ENCODE results near the gene CEACAM19. TPM values are rescaled to one million over a fixed set of nuclear protein-coding genes. Genes with fewer than 3 reads are reported as not detected.

Gene CEACAM19
- total and polyA plus RNA-seq, 9 of the 15 experiments (the other 6 are each of a cell fraction or from before 2014, with no cell fraction given), result 0.15 to 0.30 (median 0.23) TPM; not detected in 5

- TF ChIP-seq PBX2 (CRISPR knock-in tag; IDR thresholded peaks at IDR 0.05; ENCODE audit: low read depth) (no peak), PBX2 (tag; conservative IDR thresholded peaks at IDR 0.05; ENCODE audit: low read depth) (no peak), MECOM (CRISPR knock-in tag; IDR thresholded peaks at IDR 0.05) (no peak), YBX1 (IDR thresholded peaks at IDR 0.05) (no peak), SIX5 (IDR thresholded peaks at IDR 0.05; ENCODE audit: borderline replicate concordance in 1 of 2, insufficient read depth in 1 of 2, low read depth in 1 of 2, low read length in 2 of 2) (no peak), SOX6 (IDR thresholded peaks at IDR 0.05) (no peak), NR4A1 (CRISPR knock-in tag; IDR thresholded peaks at IDR 0.05) (no peak), NR4A1 (tag; IDR thresholded peaks at IDR 0.05) (no peak), TAF9B (IDR thresholded peaks at IDR 0.05; ENCODE audit: partially characterized antibody) (no peak), CTBP1 (IDR thresholded peaks at IDR 0.05; ENCODE audit: borderline replicate concordance) (peak; percentile 37; the same call in 1 of the 2 replicates), IFI16 (CRISPR knock-in tag; IDR thresholded peaks at IDR 0.05) (no peak), HDAC6 (IDR thresholded peaks at IDR 0.05; ENCODE audit: low read depth, low read length) (no peak), RBBP5 (IDR thresholded peaks at IDR 0.05; ENCODE audit: borderline replicate concordance, insufficient read depth, low read length, poor library complexity, severe bottlenecking) (peak; percentile 43), CXXC5 (CRISPR knock-in tag; IDR thresholded peaks at IDR 0.05) (0 out of 2 replicates have a peak, but pooled peaks have one; percentile 34)
- TF ChIP-seq, protein P1, sequence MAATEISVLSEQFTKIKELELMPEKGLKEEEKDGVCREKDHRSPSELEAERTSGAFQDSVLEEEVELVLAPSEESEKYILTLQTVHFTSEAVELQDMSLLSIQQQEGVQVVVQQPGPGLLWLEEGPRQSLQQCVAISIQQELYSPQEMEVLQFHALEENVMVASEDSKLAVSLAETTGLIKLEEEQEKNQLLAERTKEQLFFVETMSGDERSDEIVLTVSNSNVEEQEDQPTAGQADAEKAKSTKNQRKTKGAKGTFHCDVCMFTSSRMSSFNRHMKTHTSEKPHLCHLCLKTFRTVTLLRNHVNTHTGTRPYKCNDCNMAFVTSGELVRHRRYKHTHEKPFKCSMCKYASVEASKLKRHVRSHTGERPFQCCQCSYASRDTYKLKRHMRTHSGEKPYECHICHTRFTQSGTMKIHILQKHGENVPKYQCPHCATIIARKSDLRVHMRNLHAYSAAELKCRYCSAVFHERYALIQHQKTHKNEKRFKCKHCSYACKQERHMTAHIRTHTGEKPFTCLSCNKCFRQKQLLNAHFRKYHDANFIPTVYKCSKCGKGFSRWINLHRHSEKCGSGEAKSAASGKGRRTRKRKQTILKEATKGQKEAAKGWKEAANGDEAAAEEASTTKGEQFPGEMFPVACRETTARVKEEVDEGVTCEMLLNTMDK (IDR thresholded peaks at IDR 0.05; ENCODE audit: borderline replicate concordance, insufficient read depth, low read depth, low read length, poor library complexity, severe bottlenecking), result no peak
- TF ChIP-seq, protein P2, sequence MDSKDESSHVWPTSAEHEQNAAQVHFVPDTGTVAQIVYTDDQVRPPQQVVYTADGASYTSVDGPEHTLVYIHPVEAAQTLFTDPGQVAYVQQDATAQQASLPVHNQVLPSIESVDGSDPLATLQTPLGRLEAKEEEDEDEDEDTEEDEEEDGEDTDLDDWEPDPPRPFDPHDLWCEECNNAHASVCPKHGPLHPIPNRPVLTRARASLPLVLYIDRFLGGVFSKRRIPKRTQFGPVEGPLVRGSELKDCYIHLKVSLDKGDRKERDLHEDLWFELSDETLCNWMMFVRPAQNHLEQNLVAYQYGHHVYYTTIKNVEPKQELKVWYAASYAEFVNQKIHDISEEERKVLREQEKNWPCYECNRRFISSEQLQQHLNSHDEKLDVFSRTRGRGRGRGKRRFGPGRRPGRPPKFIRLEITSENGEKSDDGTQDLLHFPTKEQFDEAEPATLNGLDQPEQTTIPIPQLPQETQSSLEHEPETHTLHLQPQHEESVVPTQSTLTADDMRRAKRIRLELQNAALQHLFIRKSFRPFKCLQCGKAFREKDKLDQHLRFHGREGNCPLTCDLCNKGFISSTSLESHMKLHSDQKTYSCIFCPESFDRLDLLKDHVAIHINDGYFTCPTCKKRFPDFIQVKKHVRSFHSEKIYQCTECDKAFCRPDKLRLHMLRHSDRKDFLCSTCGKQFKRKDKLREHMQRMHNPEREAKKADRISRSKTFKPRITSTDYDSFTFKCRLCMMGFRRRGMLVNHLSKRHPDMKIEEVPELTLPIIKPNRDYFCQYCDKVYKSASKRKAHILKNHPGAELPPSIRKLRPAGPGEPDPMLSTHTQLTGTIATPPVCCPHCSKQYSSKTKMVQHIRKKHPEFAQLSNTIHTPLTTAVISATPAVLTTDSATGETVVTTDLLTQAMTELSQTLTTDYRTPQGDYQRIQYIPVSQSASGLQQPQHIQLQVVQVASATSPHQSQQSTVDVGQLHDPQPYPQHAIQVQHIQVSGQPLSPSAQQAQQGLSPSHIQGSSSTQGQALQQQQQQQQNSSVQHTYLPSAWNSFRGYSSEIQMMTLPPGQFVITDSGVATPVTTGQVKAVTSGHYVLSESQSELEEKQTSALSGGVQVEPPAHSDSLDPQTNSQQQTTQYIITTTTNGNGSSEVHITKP (IDR thresholded peaks at IDR 0.05; ENCODE audit: partially characterized antibody), result peak; percentile 18
- TF ChIP-seq, protein P3, sequence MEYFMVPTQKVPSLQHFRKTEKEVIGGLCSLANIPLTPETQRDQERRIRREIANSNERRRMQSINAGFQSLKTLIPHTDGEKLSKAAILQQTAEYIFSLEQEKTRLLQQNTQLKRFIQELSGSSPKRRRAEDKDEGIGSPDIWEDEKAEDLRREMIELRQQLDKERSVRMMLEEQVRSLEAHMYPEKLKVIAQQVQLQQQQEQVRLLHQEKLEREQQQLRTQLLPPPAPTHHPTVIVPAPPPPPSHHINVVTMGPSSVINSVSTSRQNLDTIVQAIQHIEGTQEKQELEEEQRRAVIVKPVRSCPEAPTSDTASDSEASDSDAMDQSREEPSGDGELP (CRISPR knock-in tag; IDR thresholded peaks at IDR 0.05; ENCODE audit: borderline replicate concordance), result peak; percentile 69; the same call in 1 of the 2 replicates
These were observed 27.5 kb upstream of the CEACAM19 start, which contains the start of gene PVR (continued) for GRCh38 chr19:44643605-44644401.
